ENCODE results near the gene DIAPH3.

Gene DIAPH3

DNA sequence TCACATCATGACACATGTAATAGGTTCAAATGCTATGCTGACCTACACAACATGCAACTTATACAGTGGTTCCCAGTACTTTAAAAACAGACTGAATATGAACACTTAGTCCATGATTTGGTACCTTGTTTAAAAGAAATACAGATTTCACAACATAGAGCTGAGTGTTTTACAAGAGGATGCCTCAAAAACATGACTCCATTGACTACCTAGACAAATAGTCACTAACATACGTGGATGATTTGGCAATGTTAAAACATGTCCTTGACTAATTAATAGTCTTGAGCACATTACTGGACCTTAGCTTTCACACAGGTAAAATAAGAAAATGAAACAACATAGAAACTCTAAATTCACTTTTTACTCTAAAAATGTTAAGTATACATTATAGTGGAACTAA, 300.1 kb downstream of the DIAPH3 start:
- in situ Hi-C loops (cut with HindIII; ENCODE audit: low pct_ligation_motif_present, low pct_unique_long_range_greater_than_20kb, low sequenced_read_pairs), result no loop called here
- DNase-seq, result no peak

GRCh38 chr13:59861676-59862075, 302.1 kb downstream of the DIAPH3 start:
- in situ Hi-C loops (cut with HindIII; ENCODE audit: low pct_ligation_motif_present, low pct_unique_long_range_greater_than_20kb, low sequenced_read_pairs), result no loop called here

DNA sequence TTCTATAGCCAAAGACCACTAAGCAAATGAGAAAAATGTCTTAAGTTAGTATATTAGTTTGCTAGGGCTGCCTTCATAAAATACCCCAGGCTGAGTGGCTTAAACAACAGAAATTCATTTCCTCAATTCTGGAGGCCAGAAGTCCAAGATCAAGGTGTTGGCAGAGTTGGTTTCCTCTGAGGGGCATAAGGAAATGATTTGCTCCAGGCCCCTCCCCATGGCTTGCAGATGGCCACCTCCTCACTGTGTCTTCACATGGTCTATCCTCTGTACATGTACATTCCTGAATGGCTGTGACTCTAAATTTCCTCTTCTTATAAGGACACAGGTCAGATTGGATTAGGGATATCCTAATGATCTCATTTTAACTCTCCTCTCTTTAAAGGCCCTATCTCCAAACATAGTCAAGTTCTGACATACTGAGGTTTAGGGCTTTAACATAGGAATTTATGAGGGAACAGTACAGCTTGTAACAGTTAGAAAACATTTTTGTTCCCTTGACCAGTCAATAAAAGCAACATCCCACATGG, 307.4 kb downstream of the DIAPH3 start:
- DNase-seq, result no peak
- in situ Hi-C loops (cut with HindIII; ENCODE audit: low pct_ligation_motif_present, low pct_unique_long_range_greater_than_20kb, low sequenced_read_pairs), result no loop called here

More at GRCh38 chr13:59861676-59862075, 302.1 kb downstream of the DIAPH3 start:
- no peak for DNase-seq

DNA sequence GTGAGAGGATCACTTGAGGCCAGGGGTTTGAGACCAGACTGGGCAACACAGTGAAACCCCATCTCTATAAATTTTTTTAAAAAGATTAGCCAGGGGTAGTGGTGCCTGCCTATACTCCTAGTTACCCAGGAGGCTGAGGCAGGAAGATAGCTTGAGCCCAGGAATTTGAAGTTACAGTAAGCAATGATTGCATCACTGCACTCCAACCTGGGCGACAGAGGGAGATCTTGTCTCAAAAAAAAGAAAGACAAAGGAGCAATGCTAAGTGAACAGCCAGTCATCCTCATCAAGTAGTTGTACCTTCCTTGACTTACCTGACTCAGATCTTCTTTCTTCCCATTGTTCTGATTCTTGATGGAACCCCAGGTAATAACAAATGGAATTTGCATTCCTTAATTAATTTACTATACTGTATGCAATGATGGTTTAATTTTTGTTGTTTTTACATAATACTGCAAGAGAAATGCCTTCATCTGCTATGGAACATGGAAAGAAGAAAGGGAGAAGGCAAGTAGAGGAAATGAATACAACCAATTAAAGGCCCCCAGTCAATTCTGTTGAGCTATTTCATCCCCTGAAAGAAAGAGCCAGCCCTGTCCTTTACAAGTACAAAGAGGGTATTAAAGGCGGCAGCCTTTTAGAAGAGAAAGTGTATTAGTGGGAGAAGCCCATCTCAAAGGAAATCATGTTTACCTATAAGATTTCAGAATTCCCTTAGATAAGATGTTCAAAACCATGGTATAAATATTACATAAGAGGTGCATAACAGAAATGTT, 316.7 kb downstream of the DIAPH3 start:
- in situ Hi-C loops (cut with HindIII; ENCODE audit: low pct_ligation_motif_present, low pct_unique_long_range_greater_than_20kb, low sequenced_read_pairs), result no loop called here
- no peak for DNase-seq

GRCh38 chr13:59843040-59843439, 320.7 kb downstream of the DIAPH3 start:
- DNase-seq, result no peak
- in situ Hi-C loops (cut with HindIII; ENCODE audit: low pct_ligation_motif_present, low pct_unique_long_range_greater_than_20kb, low sequenced_read_pairs), result no loop called here

DNA sequence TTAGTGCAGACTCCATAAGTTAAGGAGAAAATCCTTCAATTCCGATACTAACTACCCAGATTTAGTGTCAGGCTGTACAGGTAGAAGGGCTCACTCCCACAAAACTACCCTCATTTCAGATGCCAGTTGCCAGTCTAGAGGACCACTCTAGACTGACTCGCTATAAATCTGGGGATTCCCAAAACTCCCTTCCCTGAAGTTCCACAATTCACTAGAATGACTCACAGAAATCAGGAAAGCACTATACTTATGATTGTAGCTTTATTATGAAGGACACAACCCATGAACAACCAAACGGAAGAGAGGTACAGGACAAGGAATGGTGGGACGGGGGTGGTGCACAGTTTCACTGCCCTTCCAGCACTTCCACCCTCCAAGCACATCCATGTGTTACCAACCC, 321.2 kb downstream of the DIAPH3 start:
- no peak for DNase-seq
- in situ Hi-C loops (cut with HindIII; ENCODE audit: low pct_ligation_motif_present, low pct_unique_long_range_greater_than_20kb, low sequenced_read_pairs), result no loop called here

DNA sequence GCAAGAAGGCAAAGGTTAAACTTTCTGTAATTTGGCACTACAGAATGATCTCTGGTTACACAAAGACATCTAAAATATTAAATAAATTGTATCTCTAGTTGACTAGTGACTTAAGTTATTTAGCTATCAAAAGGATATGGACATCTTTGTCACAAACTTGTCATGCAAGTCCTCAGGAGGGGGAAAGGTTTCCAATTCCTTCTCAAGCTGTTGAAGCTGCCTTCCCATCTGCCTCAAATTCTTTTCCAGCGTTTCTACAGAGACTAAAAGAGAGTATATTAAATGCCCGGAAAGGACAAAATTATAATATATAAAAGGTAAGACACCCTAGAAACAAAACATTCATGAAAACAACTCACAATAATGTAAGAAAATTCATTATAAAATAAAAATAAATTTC, 324.5 kb downstream of the DIAPH3 start:
- in situ Hi-C loops (cut with HindIII; ENCODE audit: low pct_ligation_motif_present, low pct_unique_long_range_greater_than_20kb, low sequenced_read_pairs), result no loop called here
- no peak for DNase-seq

- in situ Hi-C loops (cut with HindIII; ENCODE audit: low pct_ligation_motif_present, low pct_unique_long_range_greater_than_20kb, low sequenced_read_pairs), result no loop called here
- no peak for DNase-seq
These were observed 326.6 kb downstream of the DIAPH3 start for GRCh38 chr13:59837101-59837500.

DNA sequence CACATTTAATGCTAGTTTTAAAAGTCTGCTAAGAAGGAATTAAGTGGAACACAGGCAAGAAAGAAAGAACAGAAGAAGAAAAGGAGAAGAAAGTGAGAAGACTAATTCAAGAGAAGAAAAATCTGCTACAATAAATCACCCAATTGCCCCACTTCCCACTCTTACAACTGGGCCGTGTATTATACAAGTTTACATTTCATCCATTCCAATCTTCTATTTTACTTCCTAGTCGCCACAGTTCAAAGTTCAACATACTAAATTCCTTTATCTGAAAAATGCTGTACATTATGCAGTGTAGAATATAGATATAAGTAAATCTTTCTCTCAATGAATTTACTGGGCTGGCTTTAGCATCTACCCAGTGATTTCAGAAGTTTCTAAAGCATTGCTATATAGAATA, 328.2 kb downstream of the DIAPH3 start:
- DNase-seq, result no peak
- in situ Hi-C loops (cut with HindIII; ENCODE audit: low pct_ligation_motif_present, low pct_unique_long_range_greater_than_20kb, low sequenced_read_pairs), result no loop called here

- in situ Hi-C loops (cut with HindIII; ENCODE audit: low pct_ligation_motif_present, low pct_unique_long_range_greater_than_20kb, low sequenced_read_pairs), result no loop called here
These were observed 328.9 kb downstream of the DIAPH3 start for GRCh38 chr13:59834801-59835200.

GRCh38 chr13:59829690-59830089, 334.0 kb downstream of the DIAPH3 start:
- in situ Hi-C loops (cut with HindIII; ENCODE audit: low pct_ligation_motif_present, low pct_unique_long_range_greater_than_20kb, low sequenced_read_pairs), result no loop called here
- no peak for DNase-seq

More at GRCh38 chr13:59834801-59835200, 328.9 kb downstream of the DIAPH3 start:
- DNase-seq, result no peak

DNA sequence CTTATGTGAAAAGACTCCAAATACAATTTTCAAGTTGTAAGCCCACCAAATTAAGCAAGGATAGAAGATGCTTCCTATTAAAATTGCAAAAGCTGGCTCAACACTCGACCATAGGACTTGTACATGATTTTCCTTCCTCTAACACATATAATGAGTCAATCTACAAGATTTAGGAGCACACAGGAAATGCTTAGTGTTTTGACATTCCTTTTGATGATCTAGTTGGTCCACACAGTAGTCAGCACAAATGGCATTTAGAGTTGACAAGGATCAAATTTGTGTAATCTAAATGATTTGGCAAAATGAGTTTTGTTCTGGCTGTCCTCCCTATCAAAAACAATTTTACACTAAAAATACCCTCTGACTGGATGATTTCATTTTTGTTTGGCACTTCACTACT, 340.2 kb downstream of the DIAPH3 start:
- in situ Hi-C loops (cut with HindIII; ENCODE audit: low pct_ligation_motif_present, low pct_unique_long_range_greater_than_20kb, low sequenced_read_pairs), result no loop called here
- DNase-seq, result peak; percentile 31

GRCh38 chr13:59809564-59809963, 354.2 kb downstream of the DIAPH3 start:
- in situ Hi-C loops (cut with HindIII; ENCODE audit: low pct_ligation_motif_present, low pct_unique_long_range_greater_than_20kb, low sequenced_read_pairs), result no loop called here
- no peak for DNase-seq

DNA sequence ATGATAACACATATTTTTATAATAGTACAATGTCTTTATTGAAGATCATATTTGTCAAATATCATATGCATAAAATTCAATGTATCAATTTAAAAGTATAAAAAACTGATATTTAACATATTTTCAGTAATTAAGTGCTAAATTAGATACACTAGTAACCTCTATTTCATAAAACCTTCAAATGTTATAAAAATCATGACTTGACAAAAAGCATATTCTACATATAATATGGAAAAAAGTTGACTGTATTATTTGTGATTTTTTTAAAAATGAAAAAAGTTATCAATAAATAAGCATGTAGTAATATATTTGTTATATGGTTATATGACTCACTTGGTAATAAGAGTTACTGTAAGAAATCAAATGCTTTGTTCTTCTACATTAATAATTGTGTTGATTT, 356.9 kb downstream of the DIAPH3 start:
- no peak for DNase-seq
- in situ Hi-C loops (cut with HindIII; ENCODE audit: low pct_ligation_motif_present, low pct_unique_long_range_greater_than_20kb, low sequenced_read_pairs), result no loop called here

DNA sequence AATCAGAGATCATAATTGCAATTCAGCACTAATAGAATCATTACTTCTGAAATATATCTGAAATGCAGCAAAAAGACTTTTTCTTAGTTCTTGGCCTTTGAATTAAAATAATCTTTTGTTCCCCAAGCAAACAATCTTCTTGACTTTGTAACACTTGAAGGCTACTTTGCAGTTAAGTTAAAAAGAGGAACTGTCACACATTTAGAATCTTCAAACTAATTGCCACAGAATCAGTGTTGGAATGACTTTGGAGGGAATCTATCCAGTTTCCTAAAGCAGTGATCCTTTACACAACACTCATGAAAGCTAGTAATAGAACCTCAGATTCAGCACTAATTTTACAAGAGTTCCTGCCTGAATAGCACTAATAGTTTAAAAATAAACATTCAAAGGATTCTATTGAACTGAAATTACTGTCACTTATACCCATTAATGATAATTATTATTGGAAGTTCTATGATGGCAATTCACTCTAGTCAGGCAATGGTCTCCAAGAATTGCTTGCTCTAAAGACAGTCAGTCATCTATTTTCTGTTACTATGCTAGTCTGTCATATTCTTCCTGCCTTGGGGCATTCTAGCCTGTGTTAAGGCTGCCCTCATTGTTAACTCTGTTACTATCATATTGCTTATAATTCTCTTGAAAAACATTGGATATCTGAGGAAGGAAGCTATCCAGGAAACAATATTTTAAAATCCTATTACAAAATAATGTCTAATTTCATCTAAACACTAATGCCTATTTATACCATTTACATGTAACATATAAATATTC, 362.4 kb downstream of the DIAPH3 start:
- in situ Hi-C loops (cut with HindIII; ENCODE audit: low pct_ligation_motif_present, low pct_unique_long_range_greater_than_20kb, low sequenced_read_pairs), result no loop called here
- no peak for DNase-seq

DNA sequence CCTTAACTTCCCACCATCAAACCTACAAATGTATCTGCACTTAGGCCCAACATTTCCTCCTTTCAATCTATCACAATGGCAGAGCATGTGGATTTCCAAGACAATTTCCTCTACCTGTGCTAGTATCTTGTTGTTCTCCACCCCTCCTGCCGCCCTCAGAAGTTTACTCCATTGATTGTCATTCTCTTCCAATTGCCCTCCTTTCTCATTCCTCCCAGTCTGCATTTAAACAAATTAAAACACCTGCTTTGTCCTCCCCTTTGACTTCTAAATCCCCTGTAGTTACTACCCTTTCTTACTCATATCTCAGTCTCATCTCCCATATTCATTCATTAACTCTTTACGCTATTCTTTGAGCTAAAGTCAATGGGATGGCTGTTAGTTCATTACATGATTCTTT, 370.6 kb downstream of the DIAPH3 start:
- DNase-seq, result no peak
- in situ Hi-C loops (cut with HindIII; ENCODE audit: low pct_ligation_motif_present, low pct_unique_long_range_greater_than_20kb, low sequenced_read_pairs), result no loop called here

DNA sequence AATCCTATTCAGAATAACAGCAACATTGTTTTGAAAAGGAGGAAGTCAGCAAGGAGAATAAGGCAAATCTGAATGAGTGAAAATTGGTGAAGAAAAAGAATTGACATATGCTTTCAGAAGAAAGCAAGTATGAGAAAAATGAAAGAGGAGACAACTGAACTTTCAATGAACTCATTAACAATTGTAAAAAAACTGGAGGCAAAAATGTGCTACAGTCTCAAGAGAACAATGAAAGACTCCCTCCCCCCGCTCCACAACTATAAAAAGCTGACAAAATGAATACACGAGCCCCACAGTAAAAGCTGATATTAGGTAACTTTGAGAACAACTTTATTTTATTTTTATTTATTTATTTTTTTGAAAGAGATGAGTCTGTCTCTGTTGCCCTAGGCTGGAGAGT, 373.1 kb downstream of the DIAPH3 start:
- in situ Hi-C loops (cut with HindIII; ENCODE audit: low pct_ligation_motif_present, low pct_unique_long_range_greater_than_20kb, low sequenced_read_pairs), result no loop called here
- DNase-seq, result no peak

- in situ Hi-C loops (cut with HindIII; ENCODE audit: low pct_ligation_motif_present, low pct_unique_long_range_greater_than_20kb, low sequenced_read_pairs), result no loop called here
- DNase-seq, result no peak
These were observed 374.2 kb downstream of the DIAPH3 start for GRCh38 chr13:59789558-59789957.

- no peak for DNase-seq
- in situ Hi-C loops (cut with HindIII; ENCODE audit: low pct_ligation_motif_present, low pct_unique_long_range_greater_than_20kb, low sequenced_read_pairs), result no loop called here
These were observed 376.0 kb downstream of the DIAPH3 start for GRCh38 chr13:59787679-59788078.

GRCh38 chr13:59782696-59783095, 381.0 kb downstream of the DIAPH3 start:
- in situ Hi-C loops (cut with HindIII; ENCODE audit: low pct_ligation_motif_present, low pct_unique_long_range_greater_than_20kb, low sequenced_read_pairs), result no loop called here

More at GRCh38 chr13:59782696-59783095, 381.0 kb downstream of the DIAPH3 start:
- no peak for DNase-seq
